GM21528 (cell line): ENCODE measurements around the gene PPP1R3F.
"Not testable (repeated sequence)": the region's sequence is repeated elsewhere in the genome, so short reads cannot be mapped to it uniquely, and the experiment has no call there.

Source experiments
- ATAC-seq: cut with Tn5 transposase; IDR thresholded peaks from one replicate; pipeline ENCODE4 v1.9.1; 2021; ENCODE audit warnings: mild to moderate bottlenecking, moderate library complexity; ENCODE audit not compliant: unreplicated experiment, low FRiP score

The PPP1R3F gene

DNA sequence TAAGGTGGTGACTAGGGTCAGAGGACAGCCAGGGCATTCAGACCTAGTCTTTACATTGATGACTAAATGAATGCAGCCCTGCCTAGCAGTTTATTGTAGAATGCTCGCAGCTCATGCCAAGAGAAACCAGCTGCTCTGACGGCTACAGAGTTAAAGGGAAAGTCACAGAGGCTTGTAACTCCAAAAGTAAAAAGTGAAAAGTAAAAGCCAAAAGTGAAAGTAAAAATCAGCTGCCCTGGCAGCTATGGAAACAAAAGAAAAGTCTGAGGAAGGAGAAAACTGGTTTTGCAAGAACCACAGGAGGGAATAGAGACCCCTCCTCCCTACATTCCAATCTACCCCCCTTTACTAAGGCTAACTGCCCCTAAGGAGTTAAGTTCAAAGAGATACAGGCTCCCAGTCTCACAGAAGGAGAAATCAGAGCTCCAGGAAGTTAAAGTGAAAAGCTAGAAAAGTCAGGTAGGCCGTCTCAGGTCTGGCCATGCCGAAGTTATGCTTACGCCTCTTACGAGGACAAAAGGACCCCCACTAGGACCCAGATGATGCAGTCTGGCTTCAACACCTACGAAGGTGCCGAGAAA lies 39.9 kb downstream of the PPP1R3F start:
- ATAC-seq: no peak

DNA sequence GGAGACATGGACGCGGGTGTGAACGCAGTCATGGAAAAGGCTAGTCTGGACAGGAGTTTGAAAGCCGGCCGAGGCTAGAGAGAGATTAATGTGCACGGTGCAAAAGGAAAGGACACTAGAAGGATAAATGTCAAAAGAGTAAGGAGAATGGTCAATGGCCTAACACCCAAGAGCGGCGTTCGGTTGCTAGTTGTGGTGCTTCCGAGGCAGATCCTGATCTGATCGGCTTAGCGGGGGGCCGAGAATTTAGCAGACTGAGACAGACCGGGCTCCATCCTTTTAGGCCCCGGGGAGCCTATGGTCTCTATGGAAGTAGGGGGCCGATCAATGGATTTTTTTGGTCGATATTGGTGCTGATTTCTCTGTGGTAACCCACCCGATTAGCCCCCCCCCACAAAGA lies 40.8 kb downstream of the PPP1R3F start:
- ATAC-seq: no peak

DNA sequence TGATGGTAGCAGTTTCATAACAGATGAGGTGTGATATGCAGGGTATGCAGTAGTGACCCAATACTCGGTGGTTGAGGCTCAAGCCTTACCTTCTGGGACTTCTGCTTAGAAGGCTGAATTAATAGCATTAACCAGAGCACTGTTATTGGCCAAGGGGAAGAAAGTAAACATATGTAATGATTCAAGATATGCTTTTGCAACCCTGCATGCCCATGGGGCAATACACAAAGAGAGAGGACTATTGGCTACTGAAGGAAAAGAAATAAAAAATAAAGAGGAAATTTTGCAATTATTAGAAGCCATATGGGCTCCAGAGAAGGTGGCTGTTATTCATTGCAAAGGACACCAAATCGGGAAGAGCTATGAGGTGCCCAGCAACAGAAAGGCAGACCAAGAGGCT lies 42.6 kb downstream of the PPP1R3F start:
- no peak for ATAC-seq

DNA sequence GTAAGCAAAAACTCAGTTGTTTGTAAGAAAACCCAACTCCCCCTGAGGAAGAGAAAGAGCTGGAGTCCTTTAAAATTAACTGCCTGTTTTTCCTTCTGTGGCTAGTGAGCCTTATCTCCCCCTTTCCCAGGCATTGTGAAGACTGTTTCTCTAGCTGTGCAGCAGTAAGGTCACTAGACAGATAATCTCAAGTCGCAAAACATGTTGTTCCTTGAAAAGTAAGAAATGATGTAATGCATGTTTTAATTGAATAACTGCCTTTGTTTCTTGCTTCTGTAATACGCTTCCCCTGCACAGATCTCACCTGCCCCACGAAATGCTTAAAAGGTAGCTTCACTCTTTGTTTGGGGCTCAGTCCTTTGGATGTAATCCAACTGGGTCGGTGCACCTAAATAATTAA lies 46.5 kb downstream of the PPP1R3F start:
- ATAC-seq: no peak

DNA sequence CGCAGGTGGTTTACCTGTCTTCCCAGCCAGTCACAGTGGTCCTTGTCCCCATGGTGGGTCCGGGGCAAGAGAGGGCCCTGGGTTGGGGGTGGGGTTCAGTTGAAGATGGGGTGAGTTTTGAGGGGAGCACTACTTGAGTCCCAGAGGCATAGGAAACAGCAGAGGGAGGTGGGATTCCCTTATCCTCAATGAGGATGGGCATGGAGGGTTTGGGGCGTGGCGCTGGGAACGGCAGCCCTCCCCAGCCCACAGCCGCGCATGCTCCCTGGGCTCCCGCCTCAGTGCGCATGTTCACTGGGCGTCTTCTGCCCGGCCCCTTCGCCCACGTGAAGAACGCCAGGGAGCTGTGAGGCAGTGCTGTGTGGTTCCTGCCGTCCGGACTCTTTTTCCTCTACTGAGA lies 52.1 kb downstream of the PPP1R3F start, which contains the start of gene GAGE12J:
Gene GAGE12J, plus strand, starts transcription at position 301 of the 400 bp plus-strand sequence. CDS start 1,157 bp downstream, outside the sequence.
- ATAC-seq: not testable (repeated sequence)

DNA sequence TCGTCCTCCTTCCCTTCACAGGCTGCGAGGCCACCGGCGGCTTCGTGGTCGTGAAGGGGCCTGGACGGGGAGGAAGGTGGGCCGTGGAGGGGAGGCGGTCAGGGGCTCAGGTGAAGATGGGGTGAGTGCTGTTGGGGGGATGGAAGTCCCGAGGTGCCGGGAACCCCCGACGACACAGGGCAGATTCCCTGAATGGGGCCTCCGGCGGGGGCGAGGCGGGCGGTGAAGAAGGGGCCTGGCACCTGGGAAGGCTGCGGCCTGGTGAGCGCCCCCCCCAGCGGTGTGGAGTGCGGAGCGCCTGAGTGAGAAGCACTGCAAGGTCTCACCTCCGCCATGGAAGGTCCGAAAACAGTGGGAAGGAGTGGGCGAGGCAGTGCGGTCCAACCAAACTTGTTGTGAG lies 52.7 kb downstream of the PPP1R3F start:
- ATAC-seq: not testable (repeated sequence)

DNA sequence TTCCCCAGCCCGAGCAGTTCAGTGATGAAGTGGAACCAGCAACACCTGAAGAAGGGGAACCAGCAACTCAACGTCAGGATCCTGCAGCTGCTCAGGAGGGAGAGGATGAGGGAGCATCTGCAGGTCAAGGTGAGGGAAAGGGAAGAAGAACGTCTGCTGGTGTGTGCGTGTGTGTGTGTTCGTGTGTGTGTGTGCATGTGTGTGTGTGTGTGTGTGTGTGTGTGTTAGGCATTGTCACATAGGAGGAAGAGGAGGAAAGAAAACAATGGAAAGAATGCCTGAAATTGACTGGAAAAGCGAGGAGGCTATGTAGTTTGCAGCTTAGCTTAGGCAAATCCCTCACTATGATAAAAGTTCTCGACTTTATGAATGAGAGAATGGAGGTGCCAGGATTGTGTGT lies 54.1 kb downstream of the PPP1R3F start:
- ATAC-seq: not testable (repeated sequence)

DNA sequence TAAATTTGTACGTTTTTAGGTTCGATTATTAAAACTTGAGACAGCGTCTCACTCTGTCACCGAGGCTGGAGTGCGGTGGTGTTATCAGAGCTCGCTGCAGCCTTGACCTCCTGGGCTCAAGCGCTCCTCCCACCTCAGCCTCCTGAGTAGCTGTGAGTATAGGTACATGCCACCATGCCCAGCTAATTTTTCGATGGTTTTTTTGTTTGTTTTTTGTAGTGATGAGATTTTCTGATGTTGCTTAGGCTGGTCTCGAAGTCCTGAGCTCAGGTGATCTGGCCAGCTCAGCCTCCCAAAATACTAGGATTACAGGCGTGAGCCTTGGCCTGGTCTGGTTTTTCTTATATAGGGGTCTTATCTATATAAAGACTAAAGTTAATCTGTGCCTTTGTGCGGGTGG lies 60.8 kb downstream of the PPP1R3F start:
- not testable (repeated sequence) for ATAC-seq

DNA sequence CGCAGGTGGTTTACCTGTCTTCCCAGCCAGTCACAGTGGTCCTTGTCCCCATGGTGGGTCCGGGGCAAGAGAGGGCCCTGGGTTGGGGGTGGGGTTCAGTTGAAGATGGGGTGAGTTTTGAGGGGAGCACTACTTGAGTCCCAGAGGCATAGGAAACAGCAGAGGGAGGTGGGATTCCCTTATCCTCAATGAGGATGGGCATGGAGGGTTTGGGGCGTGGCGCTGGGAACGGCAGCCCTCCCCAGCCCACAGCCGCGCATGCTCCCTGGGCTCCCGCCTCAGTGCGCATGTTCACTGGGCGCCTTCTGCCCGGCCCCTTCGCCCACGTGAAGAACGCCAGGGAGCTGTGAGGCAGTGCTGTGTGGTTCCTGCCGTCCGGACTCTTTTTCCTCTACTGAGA lies 61.7 kb downstream of the PPP1R3F start, which contains the start of gene GAGE13:
Gene GAGE13, plus strand, starts transcription at position 301 of the 400 bp plus-strand sequence. CDS start 1,156 bp downstream, outside the sequence.
- ATAC-seq: not testable (repeated sequence)

DNA sequence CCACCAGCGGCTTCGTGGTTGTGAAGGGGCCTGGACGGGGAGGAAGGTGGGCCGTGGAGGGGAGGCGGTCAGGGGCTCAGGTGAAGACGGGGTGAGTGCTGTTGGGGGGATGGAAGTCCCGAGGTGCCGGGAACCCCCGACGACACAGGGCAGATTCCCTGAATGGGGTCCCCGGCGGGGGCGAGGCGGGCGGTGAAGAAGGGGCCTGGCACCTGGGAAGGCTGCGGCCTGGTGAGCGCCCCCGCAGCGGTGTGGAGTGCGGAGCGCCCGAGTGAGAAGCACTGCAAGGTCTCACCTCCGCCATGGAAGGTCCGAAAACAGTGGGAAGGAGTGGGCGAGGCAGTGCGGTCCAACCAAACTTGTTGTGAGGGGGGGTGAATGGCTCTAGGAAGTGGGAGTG lies 62.2 kb downstream of the PPP1R3F start:
- not testable (repeated sequence) for ATAC-seq
